ENCODE measurements around the gene PBX2.

- TF ChIP-seq POLR2A (IDR thresholded peaks at IDR 0.05) (no peak), POLR2AphosphoS5 (IDR thresholded peaks at IDR 0.05) (no peak)
- TF ChIP-seq, protein P1, sequence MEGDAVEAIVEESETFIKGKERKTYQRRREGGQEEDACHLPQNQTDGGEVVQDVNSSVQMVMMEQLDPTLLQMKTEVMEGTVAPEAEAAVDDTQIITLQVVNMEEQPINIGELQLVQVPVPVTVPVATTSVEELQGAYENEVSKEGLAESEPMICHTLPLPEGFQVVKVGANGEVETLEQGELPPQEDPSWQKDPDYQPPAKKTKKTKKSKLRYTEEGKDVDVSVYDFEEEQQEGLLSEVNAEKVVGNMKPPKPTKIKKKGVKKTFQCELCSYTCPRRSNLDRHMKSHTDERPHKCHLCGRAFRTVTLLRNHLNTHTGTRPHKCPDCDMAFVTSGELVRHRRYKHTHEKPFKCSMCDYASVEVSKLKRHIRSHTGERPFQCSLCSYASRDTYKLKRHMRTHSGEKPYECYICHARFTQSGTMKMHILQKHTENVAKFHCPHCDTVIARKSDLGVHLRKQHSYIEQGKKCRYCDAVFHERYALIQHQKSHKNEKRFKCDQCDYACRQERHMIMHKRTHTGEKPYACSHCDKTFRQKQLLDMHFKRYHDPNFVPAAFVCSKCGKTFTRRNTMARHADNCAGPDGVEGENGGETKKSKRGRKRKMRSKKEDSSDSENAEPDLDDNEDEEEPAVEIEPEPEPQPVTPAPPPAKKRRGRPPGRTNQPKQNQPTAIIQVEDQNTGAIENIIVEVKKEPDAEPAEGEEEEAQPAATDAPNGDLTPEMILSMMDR (IDR thresholded peaks at IDR 0.05 in 8 of 11, conservative IDR thresholded peaks at IDR 0.05 in 3 of 11), result no peak
Measured at GRCh38 chr6:32189742-32190053, 304 bp downstream of the PBX2 start.

All from spleen (tissue), 7 donors.